ENCODE results near the gene ZNF80.
"Not testable (repeated sequence)": the region's sequence is repeated elsewhere in the genome, so short reads cannot be mapped to it uniquely, and the experiment has no call there.

The ZNF80 gene

DNA sequence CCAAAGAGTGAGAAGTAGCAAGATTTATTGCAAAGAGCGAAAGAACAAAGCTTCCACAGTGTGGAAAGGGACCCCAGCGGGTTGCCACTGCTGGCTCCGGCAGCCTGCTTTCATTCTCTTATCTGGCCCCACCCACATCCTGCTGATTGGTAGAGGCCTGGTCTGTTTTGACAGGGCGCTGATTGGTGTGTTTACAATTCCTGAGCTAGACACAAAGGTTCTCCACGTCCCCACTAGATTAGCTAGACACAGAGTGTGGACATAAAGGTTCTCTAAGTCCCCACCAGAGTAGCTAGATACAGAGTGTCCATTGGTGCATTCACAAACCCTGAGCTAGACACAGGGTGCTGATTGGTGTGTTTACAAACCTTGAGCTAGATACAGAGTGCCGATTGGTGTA, at the start of gene ZNF80:
Gene ZNF80, minus strand, starts transcription at position 101 of the 400 bp plus-strand sequence. CDS start 504 bp downstream, outside the sequence.
- not testable (repeated sequence) for DNase-seq

DNA sequence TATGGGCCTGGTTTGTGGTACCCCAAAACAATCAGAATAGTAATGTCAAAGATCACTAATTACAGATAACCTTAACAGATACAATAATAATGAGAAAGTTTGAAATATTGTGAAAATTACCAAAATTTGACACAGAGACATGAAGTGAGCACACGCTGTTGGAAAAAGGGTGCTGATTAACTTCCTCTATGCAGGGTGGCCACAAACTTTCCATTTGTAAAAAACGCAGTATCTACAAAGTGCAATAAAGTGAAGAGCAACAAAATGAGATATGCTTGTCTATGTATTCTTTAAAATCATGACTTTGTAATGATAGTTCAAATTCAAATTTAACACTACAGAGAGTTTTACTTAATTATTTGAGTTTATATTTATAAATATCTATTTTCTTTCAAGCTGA, 48.9 kb upstream of the ZNF80 start:
- DNase-seq = no peak

DNA sequence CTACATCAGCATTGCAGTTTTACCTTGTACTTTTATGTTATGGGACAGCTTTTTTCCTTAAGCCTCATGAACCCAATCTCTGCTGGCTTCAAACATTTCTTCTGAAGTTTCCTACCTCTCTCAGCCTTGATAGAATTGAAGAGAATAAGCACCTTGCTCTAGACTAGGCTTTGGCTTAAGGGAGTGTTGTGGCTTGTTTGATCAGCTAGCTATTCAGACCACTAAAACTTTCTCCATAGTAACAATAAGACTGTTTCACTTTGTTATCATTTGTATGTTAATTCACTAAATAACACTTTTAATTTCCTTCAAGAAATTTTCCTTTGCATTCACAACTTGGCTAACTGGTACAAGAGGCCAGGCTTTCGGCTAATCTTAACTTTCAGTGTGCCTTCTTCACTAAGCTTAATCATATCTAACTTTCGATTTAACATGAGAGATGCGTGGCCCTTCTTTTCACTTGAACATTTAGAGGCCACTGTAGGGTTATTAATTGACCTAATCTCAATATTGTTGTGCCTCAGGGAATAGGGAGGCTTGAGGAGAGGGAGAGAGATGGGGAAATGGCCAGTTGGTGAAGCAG, 48.4 kb upstream of the ZNF80 start:
- DNase-seq = no peak

DNA sequence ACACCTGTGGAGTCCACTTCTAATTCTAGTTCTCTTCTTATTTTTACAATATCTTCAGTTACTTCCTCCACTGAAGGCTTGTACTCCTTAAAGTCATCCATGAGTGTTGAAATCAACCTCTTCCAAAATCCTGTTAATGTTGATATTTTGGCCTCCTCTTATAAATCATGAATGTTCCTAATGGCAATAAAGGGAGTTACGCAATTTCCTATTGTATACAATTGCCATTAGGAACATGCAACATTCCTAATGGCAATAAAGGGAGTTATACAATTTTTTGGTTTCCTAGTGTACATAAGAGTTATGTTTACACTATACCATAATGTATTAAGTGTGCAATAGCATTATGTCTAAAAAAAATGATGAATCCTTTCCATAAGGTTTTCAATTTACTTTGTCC, 47.3 kb upstream of the ZNF80 start:
- no peak for DNase-seq

DNA sequence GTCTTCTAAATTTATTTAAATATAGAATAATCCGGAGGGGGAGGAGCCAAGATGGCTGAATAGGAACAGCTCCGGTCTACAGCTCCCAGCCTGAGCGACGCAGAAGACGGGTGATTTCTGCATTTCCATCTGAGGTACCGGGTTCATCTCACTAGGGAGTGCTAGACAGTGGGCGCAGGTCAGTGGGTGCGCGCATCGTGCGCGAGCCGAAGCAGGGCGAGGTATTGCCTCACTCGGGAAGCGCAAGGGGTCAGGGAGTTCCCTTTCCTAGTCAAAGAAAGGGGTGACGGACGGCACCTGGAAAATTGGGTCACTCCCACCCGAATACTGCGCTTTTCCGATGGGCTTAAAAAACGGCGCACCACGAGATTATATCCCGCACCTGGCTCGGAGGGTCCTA, 39.5 kb upstream of the ZNF80 start:
- not testable (repeated sequence) for DNase-seq

DNA sequence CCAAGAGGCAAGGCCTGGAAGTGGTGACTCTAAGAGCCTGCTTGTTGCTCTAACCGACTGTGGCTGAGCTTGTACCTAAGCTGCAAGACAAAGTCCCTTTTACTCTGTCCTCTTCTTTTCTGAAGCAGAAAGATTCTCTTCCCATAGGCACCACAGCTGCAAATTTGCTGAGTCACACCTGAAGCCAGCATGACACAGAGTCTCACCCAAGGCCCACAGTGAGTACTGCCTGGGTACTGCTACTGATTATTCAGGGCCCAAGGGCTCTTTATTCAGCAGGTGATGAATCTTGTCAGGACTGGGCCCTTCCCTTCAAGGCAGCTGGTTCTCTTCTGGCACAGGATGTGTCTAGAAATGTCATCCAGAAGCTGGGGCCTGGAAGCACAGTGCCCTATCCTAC, 37.6 kb upstream of the ZNF80 start:
- DNase-seq = no peak

DNA sequence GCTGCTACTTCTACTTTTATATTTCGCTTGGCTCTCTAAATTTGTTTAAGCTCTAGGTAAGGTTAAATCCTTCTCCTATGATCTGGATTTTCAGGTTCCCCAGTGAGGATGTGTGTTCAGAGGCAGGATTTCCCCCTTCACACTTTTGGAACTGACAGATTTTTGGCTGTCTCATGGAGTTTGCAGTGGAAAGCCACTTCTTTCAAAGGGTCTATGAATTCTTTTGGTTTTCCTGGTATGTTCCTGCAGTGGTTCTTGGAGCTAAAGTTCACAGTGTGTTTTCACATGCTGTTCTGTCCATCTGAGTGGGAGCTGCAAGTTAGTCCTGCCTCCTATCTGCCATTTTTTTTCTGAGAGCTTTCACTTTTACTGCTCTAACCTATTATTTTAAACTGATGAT, 34.9 kb upstream of the ZNF80 start:
- DNase-seq = no peak

DNA sequence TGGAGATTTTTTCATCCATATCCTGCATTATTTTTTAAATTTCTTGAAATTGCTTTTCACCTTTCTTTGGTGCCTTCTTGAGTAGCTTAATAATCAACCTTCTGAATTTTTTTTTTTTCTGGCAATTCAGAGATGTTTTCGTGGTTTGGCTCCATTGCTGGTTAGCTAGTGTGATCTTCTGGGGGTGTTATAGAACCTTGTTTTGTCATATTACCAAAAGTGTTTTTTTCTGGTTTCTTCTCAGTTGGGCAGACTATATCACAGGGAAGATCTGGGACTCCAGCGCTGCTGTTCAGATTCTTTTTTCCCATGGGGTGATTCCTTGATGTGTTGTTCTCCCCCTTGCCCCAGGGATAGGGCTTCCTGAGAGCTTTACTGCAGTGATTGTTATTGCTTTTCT, 32.6 kb upstream of the ZNF80 start:
- no peak for DNase-seq

DNA sequence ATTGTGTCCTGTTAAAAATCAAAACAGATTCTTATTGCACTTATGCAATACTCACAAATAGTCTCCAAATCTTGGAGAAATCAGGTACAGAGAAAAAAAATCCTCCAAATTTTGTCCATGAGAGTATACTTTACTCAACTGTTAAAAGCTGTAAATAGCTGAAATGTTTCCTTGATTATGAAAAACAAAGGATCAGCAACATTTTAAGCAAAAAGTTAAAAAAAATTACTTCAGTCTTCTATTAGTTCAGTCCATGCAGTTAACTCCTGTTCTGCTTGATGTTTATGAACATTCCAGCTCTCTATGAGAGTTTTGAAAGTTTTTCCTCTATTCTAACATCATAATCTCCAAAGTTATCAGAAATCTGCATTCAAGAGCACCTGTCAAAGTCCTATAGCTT, 22.8 kb upstream of the ZNF80 start:
- DNase-seq = no peak

DNA sequence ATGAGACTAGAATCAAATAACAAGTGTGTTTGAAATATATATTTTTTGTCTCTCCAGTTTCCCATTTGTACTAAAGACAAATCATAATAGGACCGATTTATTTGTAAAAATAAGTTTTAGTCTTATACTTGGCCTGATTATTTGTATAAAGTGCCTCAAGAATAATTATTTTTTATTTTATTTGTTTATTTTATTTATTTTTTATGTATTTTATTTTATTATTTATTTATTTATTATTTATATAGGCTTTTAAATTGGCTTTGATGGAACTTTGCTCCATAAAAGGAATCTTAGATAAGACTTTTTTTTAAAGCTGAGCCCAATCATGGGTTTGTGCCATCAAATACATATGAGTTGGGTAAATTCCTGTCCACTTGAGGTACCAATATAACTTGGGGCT, 22.2 kb upstream of the ZNF80 start:
- no peak for DNase-seq

DNA sequence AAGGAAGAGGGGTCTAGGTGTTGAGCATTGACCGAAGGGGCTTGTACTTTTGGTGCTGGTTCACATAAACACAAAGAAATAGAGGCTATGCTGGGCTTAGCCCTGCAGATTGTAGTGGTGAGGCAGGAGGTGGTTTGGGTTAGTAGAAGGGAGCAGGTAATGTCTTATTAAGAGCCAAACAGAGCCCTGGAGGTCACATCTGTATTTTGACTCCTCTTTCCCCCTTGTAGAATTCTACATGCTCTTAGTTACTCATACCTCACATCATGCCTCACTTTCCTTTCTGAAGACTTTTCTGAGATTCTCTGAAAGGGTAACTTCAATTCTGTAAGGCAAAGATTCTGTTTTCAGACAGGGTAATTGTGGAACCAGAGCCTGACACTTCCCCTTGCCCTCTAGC, 16.1 kb upstream of the ZNF80 start:
- DNase-seq = no peak

DNA sequence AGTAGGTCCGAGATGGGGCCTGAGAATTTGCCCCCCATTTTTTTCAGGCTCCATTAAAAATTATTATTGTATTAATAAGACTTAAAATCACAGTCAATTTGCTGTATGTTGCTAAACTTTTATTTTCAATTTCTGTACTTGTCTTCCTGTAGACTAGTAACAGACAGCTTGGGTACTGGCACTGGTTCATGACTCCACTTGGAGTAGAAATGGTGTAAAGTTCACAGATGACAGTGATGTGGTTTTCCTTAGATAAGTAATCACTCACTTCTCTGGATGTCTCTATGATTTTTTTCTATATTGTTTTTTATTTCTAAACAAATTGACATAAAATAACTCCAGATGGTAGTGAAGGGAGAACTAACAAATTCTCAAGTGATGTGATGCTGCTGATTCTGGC, 15.6 kb upstream of the ZNF80 start:
- no peak for DNase-seq

DNA sequence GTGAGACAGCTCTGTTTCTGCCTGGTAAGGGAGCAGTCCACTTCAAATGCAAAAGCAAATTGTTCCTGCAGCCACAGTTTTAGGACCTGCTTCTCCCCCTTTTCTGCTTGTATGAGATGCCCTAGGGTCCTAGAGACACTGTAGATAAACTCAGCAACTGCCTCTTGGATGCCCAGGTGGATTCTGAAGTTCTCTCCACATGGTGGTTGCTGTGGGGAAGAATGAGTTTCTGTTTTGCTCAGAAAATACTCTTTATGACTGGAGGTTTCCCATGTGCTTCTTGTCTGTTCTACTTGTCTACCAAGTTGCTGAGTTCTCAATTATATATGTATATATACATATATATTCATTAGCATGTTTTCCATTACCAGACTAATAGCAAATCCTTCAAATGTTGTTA, 5.6 kb upstream of the ZNF80 start:
- no peak for DNase-seq

DNA sequence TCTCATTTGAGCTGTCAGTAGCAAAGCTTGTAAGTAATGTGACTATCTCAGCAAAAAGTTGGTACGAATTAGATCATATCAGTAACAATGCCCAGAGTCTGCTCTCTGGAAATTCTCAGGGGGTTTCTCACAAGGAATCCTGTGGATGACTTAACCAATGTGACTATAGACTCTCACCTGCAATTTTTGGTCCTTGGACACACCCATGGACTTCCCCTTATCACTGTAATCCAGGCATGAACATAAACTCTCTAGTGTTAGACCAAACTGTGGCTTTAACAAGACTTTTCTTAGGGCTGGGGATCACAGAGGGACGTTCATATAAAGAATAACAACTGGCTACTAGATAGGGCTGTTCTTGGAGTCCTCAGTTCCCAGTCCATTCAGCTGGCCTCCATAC, 3.9 kb upstream of the ZNF80 start:
- DNase-seq = no peak

DNA sequence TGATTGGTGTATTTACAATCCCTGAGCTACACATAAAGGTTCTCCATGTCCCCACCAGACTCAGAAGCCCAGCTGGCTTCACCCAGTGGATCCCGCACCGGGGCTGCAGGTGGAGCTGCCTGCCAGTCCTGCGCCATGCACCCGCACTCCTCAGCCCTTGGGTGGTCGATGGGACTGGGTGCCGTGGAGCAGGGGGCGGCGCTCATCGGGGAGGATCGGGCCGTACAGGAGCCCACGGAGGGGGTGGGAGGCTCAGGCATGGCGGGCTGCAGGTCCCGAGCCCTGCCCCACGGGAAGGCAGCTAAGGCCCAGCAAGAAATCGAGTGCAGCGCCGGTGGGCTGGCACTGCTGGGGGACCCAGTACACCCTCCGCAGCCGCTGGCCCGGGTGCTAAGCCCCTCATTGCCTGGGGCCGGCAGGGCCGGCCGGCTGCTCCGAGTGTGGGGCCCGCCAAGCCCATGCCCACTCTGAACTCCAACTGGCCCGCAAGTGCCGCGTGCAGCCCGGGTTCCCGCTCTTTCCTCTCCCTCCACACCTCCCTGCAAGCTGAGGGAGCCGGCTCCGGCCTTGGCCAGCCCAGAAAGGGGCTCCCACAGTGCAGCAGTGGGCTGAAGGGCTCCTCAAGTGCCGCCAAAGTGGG, 888 bp upstream of the ZNF80 start:
- not testable (repeated sequence) for DNase-seq

DNA sequence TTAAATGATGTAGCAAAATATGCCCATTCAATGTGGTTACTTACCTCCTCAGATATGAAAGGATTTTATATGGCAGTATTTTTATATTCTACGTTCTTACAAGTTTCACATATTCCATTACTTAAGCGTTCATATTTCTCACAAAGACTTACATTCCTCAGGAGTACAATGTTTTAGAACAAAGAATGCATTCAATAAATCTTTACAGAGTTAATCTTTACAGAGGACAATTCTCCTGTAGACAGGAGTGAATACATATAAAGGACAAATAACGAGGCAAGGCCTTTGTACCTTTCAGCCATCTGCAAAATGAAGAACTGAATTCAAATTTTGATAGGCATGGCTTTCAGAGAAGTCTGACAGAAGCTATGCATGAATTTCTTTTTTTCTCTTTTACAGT, 1.9 kb downstream of the ZNF80 start:
- no peak for DNase-seq

DNA sequence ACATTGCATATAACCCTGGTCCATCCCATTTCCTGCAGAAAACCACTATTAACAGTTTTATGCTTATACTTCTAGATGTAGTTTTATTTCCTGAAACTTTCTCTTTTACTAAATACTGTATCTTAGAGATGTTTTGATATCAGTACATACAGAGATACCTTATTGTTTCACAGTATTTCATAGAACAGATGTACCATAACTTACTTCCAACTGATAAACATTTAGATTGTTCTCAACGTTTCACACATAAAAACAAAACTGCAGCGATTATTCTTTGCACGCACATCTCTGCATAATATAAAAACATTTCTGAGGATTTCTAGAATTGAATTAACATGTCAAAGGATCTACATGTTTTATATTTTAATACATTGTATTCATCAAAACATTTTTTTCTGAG, 2.6 kb downstream of the ZNF80 start:
- no peak for DNase-seq

DNA sequence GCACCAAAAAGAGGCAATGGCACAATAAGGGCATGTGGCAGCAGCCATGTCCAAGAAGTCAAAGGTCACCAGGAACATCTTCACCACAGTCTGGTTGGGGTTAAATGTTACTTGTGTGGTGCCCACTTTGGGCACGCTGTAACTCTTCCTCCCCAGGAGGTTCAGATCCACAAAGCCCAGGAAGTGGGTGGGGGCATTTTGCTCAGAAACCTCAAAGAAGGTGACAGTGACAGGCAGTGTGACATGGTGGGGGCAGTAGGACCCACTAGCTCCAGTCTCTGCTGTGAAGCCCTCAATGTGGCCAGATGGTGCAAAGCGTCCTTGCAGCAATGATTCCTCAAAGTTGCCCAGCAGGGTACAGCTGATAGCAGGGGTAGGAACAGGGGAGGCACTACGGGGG, 5.8 kb downstream of the ZNF80 start:
- peak in 1 of 2 experiments; percentile 43 for DNase-seq

DNA sequence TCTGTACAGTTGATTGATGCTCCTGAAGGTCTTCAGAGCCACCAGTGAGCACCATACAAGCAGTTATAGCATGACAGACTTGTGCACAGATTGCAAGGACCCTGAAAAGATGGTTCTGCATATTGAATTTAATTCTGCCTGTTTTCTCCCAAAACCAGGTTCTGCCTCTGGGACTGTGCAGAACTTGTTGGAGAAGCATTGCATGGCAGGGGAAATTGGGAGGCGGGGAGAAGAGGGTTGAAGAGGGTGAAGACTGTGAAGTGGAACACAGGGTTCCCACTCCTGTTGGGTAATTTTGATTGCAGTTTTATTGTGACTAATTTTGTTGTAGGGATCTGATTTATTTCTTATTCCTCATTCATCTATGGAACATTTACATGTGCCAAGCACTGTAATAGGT, 10.3 kb downstream of the ZNF80 start:
- DNase-seq = no peak

DNA sequence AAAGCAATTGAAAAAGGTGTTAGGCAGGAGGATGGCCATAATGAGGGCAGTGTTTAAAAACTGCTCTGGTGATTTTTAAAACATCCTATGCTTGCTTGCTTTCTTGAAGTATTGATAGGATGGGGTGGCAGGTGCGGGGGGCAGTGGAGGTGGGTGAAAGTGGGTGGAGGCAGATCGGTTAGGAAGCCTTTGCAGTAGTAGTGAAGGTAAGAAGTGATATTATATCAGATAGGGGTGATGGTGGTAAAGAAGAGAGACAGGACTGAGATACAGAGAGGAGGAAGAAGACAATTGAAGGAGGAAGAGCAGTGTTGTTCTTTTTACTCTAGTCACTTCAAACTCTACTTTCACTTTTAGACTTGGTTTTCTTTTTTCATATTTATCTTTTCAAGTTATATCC, 11.1 kb downstream of the ZNF80 start:
- DNase-seq = no peak

DNA sequence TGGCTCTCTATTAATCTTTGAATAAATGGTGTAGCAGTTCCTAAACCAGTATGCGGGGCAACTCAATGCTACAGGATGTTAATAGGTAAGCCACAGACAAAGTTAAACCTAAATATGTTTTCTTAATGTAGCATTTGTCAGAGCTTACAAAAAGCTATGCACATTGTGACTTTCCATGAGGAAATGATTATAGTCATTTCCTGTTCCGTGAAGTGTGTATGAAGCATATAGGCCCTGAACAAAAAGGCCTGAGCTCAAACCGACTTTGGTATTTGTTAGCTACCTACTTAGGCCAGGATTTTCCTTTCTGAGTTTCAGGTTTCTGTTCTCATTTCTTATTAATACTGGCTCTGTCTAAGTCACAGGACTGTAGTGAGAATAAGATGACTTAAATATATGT, 14.2 kb downstream of the ZNF80 start:
- DNase-seq = peak in 1 of 2 experiments; percentile 33

DNA sequence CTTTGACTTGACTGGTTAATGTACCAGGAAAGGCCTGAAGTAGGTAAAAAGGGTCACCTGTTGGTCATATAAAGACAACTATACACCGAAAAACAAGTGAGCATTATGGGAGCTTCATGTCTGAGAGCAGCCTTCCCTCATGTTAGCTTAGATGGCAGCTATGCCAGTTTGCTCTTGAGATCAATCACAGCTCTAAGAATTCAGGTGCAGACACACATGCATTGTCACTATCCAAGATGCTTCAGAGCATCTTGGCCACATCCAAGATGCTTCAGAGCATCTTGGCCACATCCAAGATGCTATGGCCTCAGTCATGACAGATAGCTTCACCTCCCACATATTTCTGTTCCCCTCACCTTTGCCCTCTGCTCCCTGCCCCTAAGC, 15.5 kb downstream of the ZNF80 start:
- DNase-seq = no peak

DNA sequence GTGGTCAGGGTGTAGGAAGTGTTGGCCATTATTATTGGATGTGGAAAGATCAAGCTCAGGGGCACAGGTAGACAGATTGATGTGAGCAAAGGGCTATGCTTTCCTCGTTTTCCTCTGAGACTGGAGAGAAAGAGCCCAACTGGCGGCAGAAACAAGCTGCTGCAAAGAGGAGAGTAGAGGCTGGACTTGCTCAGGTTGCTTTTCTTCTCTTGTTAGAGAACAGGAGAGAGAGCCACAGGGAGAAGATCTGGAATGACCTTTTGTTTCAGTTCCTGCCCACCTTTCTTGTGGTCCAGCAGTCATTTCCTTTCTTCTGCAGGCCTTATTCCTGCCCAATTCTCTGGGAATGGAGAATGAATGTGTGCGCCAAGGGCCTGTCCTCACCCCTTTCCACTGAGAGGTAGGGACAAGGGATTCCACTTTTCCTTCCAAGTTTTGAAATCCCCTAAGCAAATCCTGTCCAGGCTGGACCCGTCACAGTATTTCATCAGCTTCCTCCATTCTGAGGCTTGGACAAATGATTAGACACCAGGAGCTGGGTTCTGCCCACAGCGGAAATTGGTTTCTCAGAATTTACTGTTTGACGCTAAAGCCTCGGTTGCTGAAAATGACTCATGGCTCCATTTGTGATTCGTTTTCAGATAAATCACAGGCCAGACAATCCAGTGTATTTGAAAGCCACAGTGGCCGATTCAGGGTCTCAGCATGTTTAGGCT, 16.1 kb downstream of the ZNF80 start:
- DNase-seq = peak in 1 of 2 experiments; percentile 60

DNA sequence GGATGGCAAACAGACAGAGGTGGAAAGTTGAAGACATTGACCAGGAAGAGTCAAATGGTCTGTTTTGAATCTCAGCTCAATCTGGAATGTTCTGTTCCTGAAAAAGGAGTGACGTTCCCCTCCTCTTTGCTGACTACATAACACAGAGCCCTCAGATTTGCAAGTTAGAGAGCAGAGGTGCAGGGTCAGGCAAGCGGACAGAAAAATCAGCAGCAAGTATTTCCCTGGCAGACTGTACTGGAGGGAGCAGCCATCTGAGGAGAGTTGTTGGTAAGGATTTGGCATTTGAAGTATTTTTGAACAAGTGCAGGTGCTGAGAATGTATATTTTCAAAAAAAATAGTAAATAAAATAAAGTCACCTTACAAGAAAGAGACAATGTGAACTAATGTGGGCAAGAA, 17.6 kb downstream of the ZNF80 start:
- no peak for DNase-seq
